Osteocyte (in vitro differentiated cells): ENCODE measurements around the gene ATXN2. TPM values are rescaled to one million over a fixed set of nuclear protein-coding genes. Genes with fewer than 3 reads are reported as not detected.

Experiments
- DNase-seq: peaks from one replicate; pipeline ENCODE4 v3.0.0; 2021; ENCODE audit warnings: mixed read lengths; ENCODE audit not compliant: unreplicated experiment; ENCODE audit errors: extremely low spot score
- H3K27ac Mint-ChIP-seq: one replicate; pipeline ENCODE4 v1.8.0; 2021; ENCODE audit warnings: mild to moderate bottlenecking, mixed read lengths; ENCODE audit not compliant: unreplicated experiment
- H3K27me3 Mint-ChIP-seq: one replicate; pipeline ENCODE4 v1.8.0; 2021; ENCODE audit warnings: mixed read lengths; ENCODE audit not compliant: unreplicated experiment
- H3K36me3 Mint-ChIP-seq: one replicate; pipeline ENCODE4 v1.8.0; 2021; ENCODE audit warnings: mixed read lengths; ENCODE audit not compliant: unreplicated experiment
- H3K4me1 Mint-ChIP-seq: one replicate; pipeline ENCODE4 v1.8.0; 2021; ENCODE audit warnings: mixed read lengths; ENCODE audit not compliant: unreplicated experiment
- H3K4me3 Mint-ChIP-seq: one replicate; pipeline ENCODE4 v1.8.0; 2021; ENCODE audit warnings: mild to moderate bottlenecking, moderate library complexity, mixed read lengths; ENCODE audit not compliant: unreplicated experiment
- H3K9me3 Mint-ChIP-seq: one replicate; pipeline ENCODE4 v1.8.0; 2021; ENCODE audit warnings: mixed read lengths; ENCODE audit not compliant: unreplicated experiment
- CTCF ChIP-seq: fragments of 200-600 bp; sonication (generic); IDR thresholded peaks from 2 replicates; pipeline ENCODE4 v1.5.0; 2021; ENCODE audit warnings: antibody characterized with exemption, mild to moderate bottlenecking, moderate library complexity
- total RNA-seq: library from RNA; stranded (reverse); gene quantifications from 2 replicates; pipeline ENCODE4 v1.2.1, GENCODE V29; 2021

The ATXN2 gene
- total RNA-seq, 1 donor from 2014 or later, result 78.9 TPM

- H3K9me3 Mint-ChIP-seq, result no peaks in the 10 kb centered on the region
- peaks cover 25% of the 10 kb centered on the region for H3K4me1 Mint-ChIP-seq
- no peak for TF ChIP-seq CTCF
- DNase-seq, result peak; percentile 40
- no peaks in the 10 kb centered on the region for H3K27me3 Mint-ChIP-seq
- H3K4me3 Mint-ChIP-seq, result no peak overlapping the region
- H3K36me3 Mint-ChIP-seq, result no peaks in the 10 kb centered on the region
- H3K27ac Mint-ChIP-seq, result no peak overlapping the region
These were observed 16.9 kb downstream of the ATXN2 start for GRCh38 chr12:111582133-111582747.

GRCh38 chr12:111581434-111582132, 17.5 kb downstream of the ATXN2 start:
- Mint-ChIP-seq H3K36me3 (no peaks in the 10 kb centered on the region), H3K4me1 (peaks cover 25% of the 10 kb centered on the region), H3K9me3 (no peaks in the 10 kb centered on the region), H3K4me3 (no peak overlapping the region), H3K27ac (no peak overlapping the region), H3K27me3 (no peaks in the 10 kb centered on the region)
- TF ChIP-seq CTCF, result no peak
- peak; percentile 76 for DNase-seq

- H3K9me3 Mint-ChIP-seq, result no peaks in the 10 kb centered on the region
- H3K27ac Mint-ChIP-seq, result no peak overlapping the region
- H3K27me3 Mint-ChIP-seq, result no peaks in the 10 kb centered on the region
- TF ChIP-seq CTCF, result no peak
- DNase-seq, result peak; percentile 23
- peaks cover 25% of the 10 kb centered on the region for H3K4me1 Mint-ChIP-seq
- H3K4me3 Mint-ChIP-seq, result no peak overlapping the region
- no peaks in the 10 kb centered on the region for H3K36me3 Mint-ChIP-seq
These were observed 18.4 kb downstream of the ATXN2 start for GRCh38 chr12:111580737-111581136.

- no peak for DNase-seq
- H3K27ac Mint-ChIP-seq, result no peak overlapping the region
- H3K4me3 Mint-ChIP-seq, result no peak overlapping the region
- H3K9me3 Mint-ChIP-seq, result no peaks in the 10 kb centered on the region
- no peaks in the 10 kb centered on the region for H3K36me3 Mint-ChIP-seq
- H3K4me1 Mint-ChIP-seq, result peaks cover 28% of the 10 kb centered on the region
- no peaks in the 10 kb centered on the region for H3K27me3 Mint-ChIP-seq
- no peak for TF ChIP-seq CTCF
These were observed 19.0 kb downstream of the ATXN2 start for GRCh38 chr12:111580119-111580425.

GRCh38 chr12:111578971-111579340, 20.2 kb downstream of the ATXN2 start:
- no peak overlapping the region for H3K4me3 Mint-ChIP-seq
- H3K27me3 Mint-ChIP-seq, result no peaks in the 10 kb centered on the region
- H3K4me1 Mint-ChIP-seq, result peaks cover 36% of the 10 kb centered on the region
- peaks cover 4% of the 10 kb centered on the region for H3K36me3 Mint-ChIP-seq
- no peak for DNase-seq
- H3K27ac Mint-ChIP-seq, result peak overlapping the region; percentile 23
- no peaks in the 10 kb centered on the region for H3K9me3 Mint-ChIP-seq
- no peak for TF ChIP-seq CTCF
